ENCODE data around the gene HEMK1. TPM values are rescaled to one million over a fixed set of nuclear protein-coding genes. Genes with fewer than 3 reads are reported as not detected.

Gene HEMK1
- total and polyA plus RNA-seq, 3 experiments from 2014 or later: 27.4 to 55.0 (median 51.8) TPM

GRCh38 chr3:50609763-50610085 is 40.4 kb downstream of the HEMK1 start:
- H3K9me3 ChIP-seq (ENCODE audit: low read length): no peaks in the 10 kb centered on the region
- H3K27me3 ChIP-seq (ENCODE audit: insufficient read depth, low read length, poor library complexity, severe bottlenecking): no peaks in the 10 kb centered on the region
- ChIA-PET CTCF (interaction anchor here (1.4 to 21.6 kb wide), 5 partner anchors 9 to 43 kb away, joined by 3 to 724 read pairs (median 15); partner anchors contain the start of genes C3orf18 and HEMK1), POLR2A (interaction anchor here (0.9 to 6.7 kb wide), 5 partner anchors 10 to 41 kb away, joined by 3 to 56 read pairs (median 29); partner anchors contain the start of genes C3orf18 and HEMK1)
- H3K4me3 Mint-ChIP-seq: peak overlapping the region; percentile 82 to 97 (median 97)
- no peak for DNase-seq
- peak overlapping the region; percentile 84 for H3K27ac ChIP-seq (ENCODE audit: low read depth, low read length)
- peaks cover 20 to 44% (median 28%) of the 10 kb centered on the region in 3 donors for H3K36me3 Mint-ChIP-seq
- H3K36me3 ChIP-seq (ENCODE audit: insufficient read depth, low read length): peaks cover 51% of the 10 kb centered on the region
- H3K4me3 ChIP-seq (ENCODE audit: low read length): peak overlapping the region; percentile 98
- no peaks in the 10 kb centered on the region for H3K9me3 Mint-ChIP-seq
- H3K27me3 Mint-ChIP-seq: no peaks in the 10 kb centered on the region
- H3K27ac Mint-ChIP-seq: peak overlapping the region; percentile 91 to 99 (median 95)
- peaks cover 79 to 89% (median 82%) of the 10 kb centered on the region in 3 donors for H3K4me1 Mint-ChIP-seq
- H3K4me1 ChIP-seq (ENCODE audit: insufficient read depth, low read length): peaks cover 64% of the 10 kb centered on the region

- peaks cover 72 to 83% (median 75%) of the 10 kb centered on the region in 3 donors for H3K4me1 Mint-ChIP-seq
- peak overlapping the region; percentile 91 to 99 (median 95) for H3K27ac Mint-ChIP-seq
- Histone ChIP-seq H3K4me1 (ENCODE audit: insufficient read depth, low read length) (peaks cover 63% of the 10 kb centered on the region), H3K4me3 (ENCODE audit: low read length) (peak overlapping the region; percentile 98), H3K27me3 (ENCODE audit: insufficient read depth, low read length, poor library complexity, severe bottlenecking) (no peaks in the 10 kb centered on the region), H3K9me3 (ENCODE audit: low read length) (no peaks in the 10 kb centered on the region), H3K27ac (ENCODE audit: low read depth, low read length) (peak overlapping the region; percentile 84), H3K36me3 (ENCODE audit: insufficient read depth, low read length) (peaks cover 45% of the 10 kb centered on the region)
- CTCF ChIA-PET: interaction anchor here (1.4 to 21.6 kb wide), 5 partner anchors 9 to 42 kb away, joined by 3 to 724 read pairs (median 15); partner anchors contain the start of genes C3orf18 and HEMK1
- H3K36me3 Mint-ChIP-seq: peaks cover 19 to 37% (median 26%) of the 10 kb centered on the region in 3 donors
- peak overlapping the region; percentile 82 to 97 (median 97) for H3K4me3 Mint-ChIP-seq
- peak in 2 of 5 donors; percentile 26 to 27 for DNase-seq
- POLR2A ChIA-PET: interaction anchor here (0.9 to 6.7 kb wide), 5 partner anchors 10 to 41 kb away, joined by 3 to 56 read pairs (median 29); partner anchors contain the start of genes C3orf18 and HEMK1
- no peaks in the 10 kb centered on the region for H3K9me3 Mint-ChIP-seq
- no peaks in the 10 kb centered on the region for H3K27me3 Mint-ChIP-seq
Measured at GRCh38 chr3:50610181-50610971, 41.1 kb downstream of the HEMK1 start.

GRCh38 chr3:50610992-50611463 is 41.7 kb downstream of the HEMK1 start:
- Histone ChIP-seq H3K4me1 (ENCODE audit: insufficient read depth, low read length) (peaks cover 63% of the 10 kb centered on the region), H3K36me3 (ENCODE audit: insufficient read depth, low read length) (peaks cover 38% of the 10 kb centered on the region), H3K27me3 (ENCODE audit: insufficient read depth, low read length, poor library complexity, severe bottlenecking) (no peaks in the 10 kb centered on the region), H3K4me3 (ENCODE audit: low read length) (peak overlapping the region; percentile 98), H3K9me3 (ENCODE audit: low read length) (no peaks in the 10 kb centered on the region), H3K27ac (ENCODE audit: low read depth, low read length) (peak overlapping the region; percentile 84)
- peak overlapping the region; percentile 82 to 97 (median 97) for H3K4me3 Mint-ChIP-seq
- peaks cover 70 to 81% (median 73%) of the 10 kb centered on the region in 3 donors for H3K4me1 Mint-ChIP-seq
- CTCF ChIA-PET: interaction anchor here (1.1 to 21.6 kb wide), 10 partner anchors 9 to 779 kb away, joined by 3 to 724 read pairs (median 12); partner anchors contain the start of genes C3orf18 and HEMK1
- POLR2A ChIA-PET: interaction anchor here (1.0 to 4.2 kb wide), 8 partner anchors 11 to 774 kb away, joined by 5 to 48 read pairs (median 21); partner anchors contain the start of genes C3orf18, HEMK1 and MANF
- H3K27me3 Mint-ChIP-seq: no peaks in the 10 kb centered on the region
- DNase-seq: no peak
- no peaks in the 10 kb centered on the region for H3K9me3 Mint-ChIP-seq
- peaks cover 15 to 32% (median 20%) of the 10 kb centered on the region in 3 donors for H3K36me3 Mint-ChIP-seq
- peak overlapping the region; percentile 91 to 99 (median 95) for H3K27ac Mint-ChIP-seq

- H3K27me3 ChIP-seq (ENCODE audit: insufficient read depth, low read length, poor library complexity, severe bottlenecking): no peaks in the 10 kb centered on the region
- ChIA-PET CTCF (interaction anchor here (0.6 to 21.6 kb wide), 9 partner anchors 10 to 778 kb away, joined by 3 to 724 read pairs (median 9); partner anchors contain the start of genes C3orf18 and HEMK1), POLR2A (interaction anchor here (0.7 to 4.2 kb wide), 8 partner anchors 11 to 774 kb away, joined by 3 to 48 read pairs (median 14); partner anchors contain the start of genes C3orf18, HEMK1 and MANF)
- Mint-ChIP-seq H3K27ac (peak within 1 kb of the TSS; percentile 91 to 99 (median 95)), H3K9me3 (no peaks in the 10 kb centered on the region), H3K4me1 (peaks cover 69 to 81% (median 73%) of the 10 kb centered on the region in 3 donors), H3K27me3 (no peaks in the 10 kb centered on the region), H3K36me3 (peaks cover 13 to 29% (median 15%) of the 10 kb centered on the region in 3 donors), H3K4me3 (peak within 1 kb of the TSS; percentile 82 to 97 (median 97))
- peaks cover 34% of the 10 kb centered on the region for H3K36me3 ChIP-seq (ENCODE audit: insufficient read depth, low read length)
- peak within 1 kb of the TSS; percentile 98 for H3K4me3 ChIP-seq (ENCODE audit: low read length)
- peaks cover 61% of the 10 kb centered on the region for H3K4me1 ChIP-seq (ENCODE audit: insufficient read depth, low read length)
- peak within 1 kb of the TSS; percentile 84 for H3K27ac ChIP-seq (ENCODE audit: low read depth, low read length)
- no peaks in the 10 kb centered on the region for H3K9me3 ChIP-seq (ENCODE audit: low read length)
- DNase-seq: peak; percentile 90 to 92 (median 92)
Measured at GRCh38 chr3:50611464-50612233, 42.3 kb downstream of the HEMK1 start, which contains the start of gene CISH. TSS of gene CISH (minus strand) at chr3:50611774. CDS start at chr3:50611650, 124 bp downstream.

- no peaks in the 10 kb centered on the region for H3K9me3 Mint-ChIP-seq
- peak overlapping the region; percentile 98 for H3K4me3 ChIP-seq (ENCODE audit: low read length)
- H3K27ac ChIP-seq (ENCODE audit: low read depth, low read length): peak overlapping the region; percentile 84
- peak overlapping the region; percentile 91 to 99 (median 95) for H3K27ac Mint-ChIP-seq
- peak in 3 of 5 donors; percentile 17 to 42 (median 20) for DNase-seq
- H3K36me3 Mint-ChIP-seq: peaks cover 11 to 26% (median 13%) of the 10 kb centered on the region in 3 donors
- ChIA-PET POLR2A (interaction anchor here (0.7 to 4.2 kb wide), 9 partner anchors 12 to 773 kb away, joined by 3 to 48 read pairs (median 18); partner anchors contain the start of genes C3orf18, HEMK1 and MANF), CTCF (interaction anchor here (0.6 to 21.6 kb wide), 15 partner anchors 10 to 777 kb away, joined by 3 to 724 read pairs (median 6); partner anchors contain the start of genes C3orf18 and HEMK1)
- H3K27me3 Mint-ChIP-seq: no peaks in the 10 kb centered on the region
- peaks cover 62 to 74% (median 68%) of the 10 kb centered on the region in 3 donors for H3K4me1 Mint-ChIP-seq
- H3K9me3 ChIP-seq (ENCODE audit: low read length): no peaks in the 10 kb centered on the region
- no peaks in the 10 kb centered on the region for H3K27me3 ChIP-seq (ENCODE audit: insufficient read depth, low read length, poor library complexity, severe bottlenecking)
- peak overlapping the region; percentile 82 to 97 (median 97) for H3K4me3 Mint-ChIP-seq
- H3K4me1 ChIP-seq (ENCODE audit: insufficient read depth, low read length): peaks cover 54% of the 10 kb centered on the region
- peaks cover 27% of the 10 kb centered on the region for H3K36me3 ChIP-seq (ENCODE audit: insufficient read depth, low read length)
Measured at GRCh38 chr3:50612234-50612882, 43.0 kb downstream of the HEMK1 start.

- Mint-ChIP-seq H3K4me1 (peaks cover 57 to 71% (median 64%) of the 10 kb centered on the region in 3 donors), H3K27me3 (no peaks in the 10 kb centered on the region), H3K36me3 (peaks cover 8 to 20% (median 12%) of the 10 kb centered on the region in 3 donors), H3K27ac (peak overlapping the region; percentile 91 to 99 (median 95)), H3K9me3 (no peaks in the 10 kb centered on the region), H3K4me3 (peak overlapping the region; percentile 82 to 97 (median 97))
- ChIA-PET POLR2A (interaction anchor here (1.3 to 4.2 kb wide), 5 partner anchors 13 to 43 kb away, joined by 4 to 48 read pairs (median 24); partner anchors contain the start of gene HEMK1), CTCF (interaction anchor here (0.7 to 21.6 kb wide), 18 partner anchors 8 to 266 kb away, joined by 3 to 724 read pairs (median 5); partner anchors contain the start of genes C3orf18 and HEMK1)
- H3K27ac ChIP-seq (ENCODE audit: low read depth, low read length): peak overlapping the region; percentile 84
- H3K36me3 ChIP-seq (ENCODE audit: insufficient read depth, low read length): peaks cover 19% of the 10 kb centered on the region
- no peaks in the 10 kb centered on the region for H3K27me3 ChIP-seq (ENCODE audit: insufficient read depth, low read length, poor library complexity, severe bottlenecking)
- H3K4me3 ChIP-seq (ENCODE audit: low read length): peak overlapping the region; percentile 98
- H3K4me1 ChIP-seq (ENCODE audit: insufficient read depth, low read length): peaks cover 51% of the 10 kb centered on the region
- no peaks in the 10 kb centered on the region for H3K9me3 ChIP-seq (ENCODE audit: low read length)
- peak in 1 of 5 donors; percentile 19 for DNase-seq
Measured at GRCh38 chr3:50612970-50613846, 43.9 kb downstream of the HEMK1 start.

All from CD8-positive, alpha-beta memory T cell (primary cell).